ENCODE measurements around the gene CACUL1. TPM values are rescaled to one million over a fixed set of nuclear protein-coding genes. Genes with fewer than 3 reads are reported as not detected.

The CACUL1 gene
- total RNA-seq, 2 donors from 2014 or later = 23.7 to 38.1 TPM

DNA sequence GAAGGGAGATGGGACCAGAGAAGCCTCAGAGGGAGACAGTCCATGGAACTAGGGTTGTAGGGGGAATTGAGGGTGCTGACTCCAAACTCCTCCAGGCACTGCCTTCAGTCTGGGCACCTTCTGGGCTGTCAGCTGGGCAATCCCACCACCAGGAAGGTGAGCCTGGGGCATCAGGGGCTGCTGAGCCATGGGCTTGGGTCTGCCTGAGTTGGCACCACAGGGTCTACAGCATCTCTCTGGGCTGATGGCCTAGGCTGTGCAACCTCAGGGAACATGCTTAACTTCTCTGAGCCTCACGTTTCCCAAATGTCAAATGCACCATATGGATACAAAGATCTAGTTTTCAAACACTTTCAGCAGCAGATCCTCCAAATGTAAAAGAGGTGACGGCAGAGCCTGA lies 112.5 kb downstream of the CACUL1 start:
- no peaks in the 10 kb centered on the region for H3K9me3 ChIP-seq
- no peak for DNase-seq (ENCODE audit: low spot score)
- intact Hi-C loops (cut with DNase I) = no loop called here
- H3K27ac ChIP-seq = no peak overlapping the region
- no peak overlapping the region for H3K4me3 ChIP-seq
- TF ChIP-seq, protein P1, sequence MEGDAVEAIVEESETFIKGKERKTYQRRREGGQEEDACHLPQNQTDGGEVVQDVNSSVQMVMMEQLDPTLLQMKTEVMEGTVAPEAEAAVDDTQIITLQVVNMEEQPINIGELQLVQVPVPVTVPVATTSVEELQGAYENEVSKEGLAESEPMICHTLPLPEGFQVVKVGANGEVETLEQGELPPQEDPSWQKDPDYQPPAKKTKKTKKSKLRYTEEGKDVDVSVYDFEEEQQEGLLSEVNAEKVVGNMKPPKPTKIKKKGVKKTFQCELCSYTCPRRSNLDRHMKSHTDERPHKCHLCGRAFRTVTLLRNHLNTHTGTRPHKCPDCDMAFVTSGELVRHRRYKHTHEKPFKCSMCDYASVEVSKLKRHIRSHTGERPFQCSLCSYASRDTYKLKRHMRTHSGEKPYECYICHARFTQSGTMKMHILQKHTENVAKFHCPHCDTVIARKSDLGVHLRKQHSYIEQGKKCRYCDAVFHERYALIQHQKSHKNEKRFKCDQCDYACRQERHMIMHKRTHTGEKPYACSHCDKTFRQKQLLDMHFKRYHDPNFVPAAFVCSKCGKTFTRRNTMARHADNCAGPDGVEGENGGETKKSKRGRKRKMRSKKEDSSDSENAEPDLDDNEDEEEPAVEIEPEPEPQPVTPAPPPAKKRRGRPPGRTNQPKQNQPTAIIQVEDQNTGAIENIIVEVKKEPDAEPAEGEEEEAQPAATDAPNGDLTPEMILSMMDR (IDR thresholded peaks at IDR 0.05) = no peak
- no peak for TF ChIP-seq POLR2AphosphoS5 (IDR thresholded peaks at IDR 0.05)
- TF ChIP-seq POLR2A (IDR thresholded peaks at IDR 0.05) = no peak
- H3K4me1 ChIP-seq (replicated peaks) = no peaks in the 10 kb centered on the region
- no peaks in the 10 kb centered on the region for H3K36me3 ChIP-seq
- 88% methylated on average over 2 of the region's 2 CpGs for WGBS
- no peaks in the 10 kb centered on the region for H3K27me3 ChIP-seq (replicated peaks; ENCODE audit: insufficient read depth)

DNA sequence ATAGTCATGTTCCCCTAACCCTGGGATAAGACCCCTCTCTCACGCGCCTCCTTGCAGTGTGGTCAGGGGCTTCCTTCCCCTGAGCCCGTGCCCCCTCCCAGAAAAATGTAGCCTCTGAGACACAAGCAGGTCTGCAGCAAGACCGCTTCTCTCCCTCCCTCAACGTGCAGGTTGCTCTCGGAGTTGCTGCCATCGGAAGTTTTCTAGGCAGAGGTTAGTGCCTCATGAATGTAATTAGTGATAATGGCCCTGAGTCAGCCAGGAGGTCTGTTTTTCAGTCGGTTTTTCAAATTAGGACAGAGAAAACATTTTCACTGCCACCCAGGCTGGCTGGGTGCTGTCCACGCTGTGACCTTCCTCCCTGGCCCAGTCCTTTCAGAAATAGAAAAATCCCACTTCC lies 116.1 kb downstream of the CACUL1 start:
- no peaks in the 10 kb centered on the region for H3K4me1 ChIP-seq (replicated peaks)
- 75% methylated on average over 9 of the region's 9 CpGs for WGBS
- no peak overlapping the region for H3K27ac ChIP-seq
- H3K4me3 ChIP-seq = no peak overlapping the region
- no peak for DNase-seq (ENCODE audit: low spot score)
- H3K9me3 ChIP-seq = no peaks in the 10 kb centered on the region
- H3K36me3 ChIP-seq = no peaks in the 10 kb centered on the region
- H3K27me3 ChIP-seq (replicated peaks; ENCODE audit: insufficient read depth) = no peaks in the 10 kb centered on the region
- TF ChIP-seq, protein P1 (IDR thresholded peaks at IDR 0.05) = no peak
- TF ChIP-seq POLR2A (IDR thresholded peaks at IDR 0.05) (no peak), POLR2AphosphoS5 (IDR thresholded peaks at IDR 0.05) (no peak)
- intact Hi-C loops (cut with DNase I) = no loop called here

DNA sequence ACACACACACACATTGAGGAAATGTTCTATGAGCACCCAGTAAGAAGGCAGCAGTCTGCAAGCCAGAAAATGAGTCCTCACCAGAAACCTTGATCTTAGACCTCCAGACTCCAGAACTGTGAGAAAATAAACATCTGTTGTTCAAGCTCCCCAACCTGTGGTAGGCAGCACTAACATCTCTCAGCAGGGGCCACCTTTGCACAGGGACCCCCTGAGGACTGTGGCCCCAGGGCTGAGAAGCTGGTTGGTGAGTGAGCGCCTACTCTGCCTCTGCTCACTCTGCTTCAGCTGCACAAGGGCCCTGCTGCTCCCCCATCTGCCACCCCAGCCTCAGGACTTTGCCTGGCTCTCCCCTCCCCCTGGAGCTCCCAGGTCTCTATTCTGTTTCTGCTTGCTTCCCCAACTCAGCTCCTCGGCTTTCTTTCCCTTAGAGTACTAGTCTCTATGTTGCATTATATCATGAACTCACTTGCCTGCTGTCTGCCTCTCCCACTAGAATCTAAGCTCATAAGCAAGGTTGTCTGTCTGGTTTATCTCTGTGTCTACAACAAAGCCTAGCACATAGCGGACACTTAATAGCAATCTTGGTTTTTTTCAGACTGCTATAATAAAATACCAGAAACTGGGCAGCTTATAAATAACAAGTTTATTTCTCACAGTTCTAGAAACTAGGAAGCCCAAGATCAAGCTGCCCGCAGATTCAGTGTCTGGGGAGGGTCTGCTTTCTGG lies 118.9 kb downstream of the CACUL1 start:
- TF ChIP-seq POLR2A (IDR thresholded peaks at IDR 0.05) = no peak
- TF ChIP-seq, protein P1 (IDR thresholded peaks at IDR 0.05) = no peak
- TF ChIP-seq POLR2AphosphoS5 (IDR thresholded peaks at IDR 0.05) = no peak
- no peaks in the 10 kb centered on the region for H3K36me3 ChIP-seq
- no peaks in the 10 kb centered on the region for H3K27me3 ChIP-seq (replicated peaks; ENCODE audit: insufficient read depth)
- intact Hi-C loops (cut with DNase I) = no loop called here
- H3K27ac ChIP-seq = no peak overlapping the region
- DNase-seq (ENCODE audit: low spot score) = no peak
- no peak overlapping the region for H3K4me3 ChIP-seq
- 79% methylated on average over 4 of the region's 4 CpGs for WGBS
- no peaks in the 10 kb centered on the region for H3K9me3 ChIP-seq
- H3K4me1 ChIP-seq (replicated peaks) = no peaks in the 10 kb centered on the region

DNA sequence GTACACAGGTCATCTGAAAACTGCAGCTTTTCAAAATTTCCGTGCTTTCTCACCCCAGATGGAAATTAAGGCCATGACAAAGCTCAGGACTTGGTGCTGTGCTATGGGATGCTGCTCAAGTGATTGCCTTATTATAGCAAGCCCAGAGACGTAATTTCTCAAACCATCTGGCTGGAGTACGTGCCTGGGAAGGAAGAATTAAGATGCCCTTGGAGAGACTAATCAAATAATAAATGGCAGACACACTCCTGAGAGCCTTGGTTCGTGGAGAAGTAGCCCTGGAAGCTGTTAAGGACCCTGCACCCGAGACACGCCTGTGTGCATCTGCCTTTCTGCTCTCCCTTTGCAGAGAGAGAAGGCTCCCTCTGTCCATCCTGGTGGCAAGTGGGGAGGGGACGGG lies 121.0 kb downstream of the CACUL1 start:
- intact Hi-C loops (cut with DNase I) = no loop called here
- WGBS = 77% methylated on average over 7 of the region's 7 CpGs
- Histone ChIP-seq H3K27me3 (replicated peaks; ENCODE audit: insufficient read depth) (no peaks in the 10 kb centered on the region), H3K36me3 (no peaks in the 10 kb centered on the region), H3K4me1 (replicated peaks) (no peaks in the 10 kb centered on the region), H3K27ac (no peak overlapping the region), H3K4me3 (no peak overlapping the region), H3K9me3 (no peaks in the 10 kb centered on the region)
- TF ChIP-seq POLR2AphosphoS5 (IDR thresholded peaks at IDR 0.05) = no peak
- no peak for TF ChIP-seq POLR2A (IDR thresholded peaks at IDR 0.05)
- DNase-seq (ENCODE audit: low spot score) = no peak

DNA sequence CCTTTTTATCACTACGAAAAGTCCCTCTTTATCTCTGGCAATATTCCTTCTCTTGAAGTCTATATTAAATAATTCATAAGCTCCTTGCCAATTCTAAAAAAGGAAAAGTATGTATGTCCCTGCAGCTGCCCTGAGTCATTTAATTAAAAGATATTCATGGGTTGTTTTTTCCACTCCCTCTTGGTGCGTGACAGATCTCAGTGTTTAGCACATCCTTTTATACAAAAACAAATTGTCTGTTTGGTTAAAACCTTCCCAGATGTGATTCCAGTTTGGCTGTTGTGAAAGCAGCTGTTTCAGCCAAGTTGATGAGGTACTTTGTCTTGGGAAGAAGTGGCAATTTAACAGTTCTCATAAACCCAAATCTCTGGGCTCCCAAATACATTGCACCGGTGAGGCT lies 125.6 kb downstream of the CACUL1 start:
- Histone ChIP-seq H3K36me3 (no peaks in the 10 kb centered on the region), H3K4me1 (replicated peaks) (no peaks in the 10 kb centered on the region), H3K27me3 (replicated peaks; ENCODE audit: insufficient read depth) (no peaks in the 10 kb centered on the region), H3K27ac (no peak overlapping the region), H3K9me3 (no peaks in the 10 kb centered on the region), H3K4me3 (no peak overlapping the region)
- intact Hi-C loops (cut with DNase I) = loop anchor here (5.0 to 10.0 kb wide), 2 partner anchors 57 to 66 kb away; no protein-coding TSS in a partner anchor
- peak; percentile 17 for TF ChIP-seq POLR2AphosphoS5 (IDR thresholded peaks at IDR 0.05)
- TF ChIP-seq, protein P1 (IDR thresholded peaks at IDR 0.05) = no peak
- WGBS = 29% methylated on average over 3 of the region's 3 CpGs
- DNase-seq (ENCODE audit: low spot score) = no peak

Data from prostate gland (tissue), 2 donors.